Measurements from ENCODE around the gene AMIGO1. TPM values are rescaled to one million over a fixed set of nuclear protein-coding genes. Genes with fewer than 3 reads are reported as not detected.

The AMIGO1 gene
- total and polyA plus RNA-seq, 2 experiments from 2014 or later, result 7.7 to 10.5 TPM

- Histone ChIP-seq H3K27me3 (peaks cover 3% of the 10 kb centered on the region), H3K27ac (no peak overlapping the region), H3K4me1 (ENCODE audit: low read depth) (peaks cover 8% of the 10 kb centered on the region), H3K9me3 (ENCODE audit: low read depth) (no peaks in the 10 kb centered on the region), H3K36me3 (no peaks in the 10 kb centered on the region), H3K4me3 (no peak overlapping the region)
- no peak for TF ChIP-seq CTCF (IDR thresholded peaks at IDR 0.05; ENCODE audit: low read depth, low read length)
- no peak for DNase-seq (ENCODE audit: low read depth in 1 of 2, low spot score in 1 of 2)
Observed at GRCh38 chr1:109530457-109531087, 21.0 kb upstream of the AMIGO1 start.

- H3K4me1 ChIP-seq (ENCODE audit: low read depth), result peaks cover 4% of the 10 kb centered on the region
Observed at GRCh38 chr1:109529881-109530456, 20.4 kb upstream of the AMIGO1 start.

GRCh38 chr1:109528712-109529111 lies 19.2 kb upstream of the AMIGO1 start:
- TF ChIP-seq CTCF (IDR thresholded peaks at IDR 0.05; ENCODE audit: low read depth, low read length), result no peak
- Histone ChIP-seq H3K27me3 (peaks cover 3% of the 10 kb centered on the region), H3K27ac (no peak overlapping the region), H3K36me3 (no peaks in the 10 kb centered on the region), H3K4me3 (no peak overlapping the region), H3K9me3 (ENCODE audit: low read depth) (no peaks in the 10 kb centered on the region), H3K4me1 (ENCODE audit: low read depth) (peaks cover 4% of the 10 kb centered on the region)
- DNase-seq (ENCODE audit: low read depth in 1 of 2, low spot score in 1 of 2), result no peak

More at GRCh38 chr1:109529881-109530456, 20.4 kb upstream of the AMIGO1 start:
- Histone ChIP-seq H3K9me3 (ENCODE audit: low read depth) (no peaks in the 10 kb centered on the region), H3K4me3 (no peak overlapping the region), H3K27ac (no peak overlapping the region), H3K36me3 (no peaks in the 10 kb centered on the region), H3K27me3 (peaks cover 3% of the 10 kb centered on the region)
- TF ChIP-seq CTCF (IDR thresholded peaks at IDR 0.05; ENCODE audit: low read depth, low read length), result no peak
- no peak for DNase-seq (ENCODE audit: low read depth in 1 of 2, low spot score in 1 of 2)

- no peak for TF ChIP-seq CTCF (IDR thresholded peaks at IDR 0.05; ENCODE audit: low read depth, low read length)
- H3K27me3 ChIP-seq, result peaks cover 3% of the 10 kb centered on the region
- no peak for DNase-seq (ENCODE audit: low read depth in 1 of 2, low spot score in 1 of 2)
- no peaks in the 10 kb centered on the region for H3K36me3 ChIP-seq
- H3K27ac ChIP-seq, result no peak overlapping the region
- no peak overlapping the region for H3K4me3 ChIP-seq
- peaks cover 4% of the 10 kb centered on the region for H3K4me1 ChIP-seq (ENCODE audit: low read depth)
- H3K9me3 ChIP-seq (ENCODE audit: low read depth), result no peaks in the 10 kb centered on the region
Observed at GRCh38 chr1:109527846-109528695, 18.5 kb upstream of the AMIGO1 start.

GRCh38 chr1:109527098-109527811 lies 17.7 kb upstream of the AMIGO1 start:
- Histone ChIP-seq H3K9me3 (ENCODE audit: low read depth) (no peaks in the 10 kb centered on the region), H3K27me3 (peaks cover 3% of the 10 kb centered on the region), H3K27ac (no peak overlapping the region), H3K4me1 (ENCODE audit: low read depth) (no peaks in the 10 kb centered on the region), H3K36me3 (no peaks in the 10 kb centered on the region), H3K4me3 (no peak overlapping the region)
- DNase-seq (ENCODE audit: low read depth in 1 of 2, low spot score in 1 of 2), result no peak
- no peak for TF ChIP-seq CTCF (IDR thresholded peaks at IDR 0.05; ENCODE audit: low read depth, low read length)

Data from cardiac muscle cell (in vitro differentiated cells and primary cell).